K562 (cell line): ENCODE results near the gene TLN1. TPM values are rescaled to one million over a fixed set of nuclear protein-coding genes. Genes with fewer than 3 reads are reported as not detected.

Experiments
- ATAC-seq: fragments of 200-7000 bp; cut with Tn5 transposase; 3 replicates; pipeline ENCODE4 v1.9.1; 2020; ENCODE audit warnings: moderate library complexity
- BruUV-seq: library from RNA; stranded (reverse); fragments of 400-500 nt; replicated peaks from 2 replicates; lab custom pipeline; 2021; lab: Mats Ljungman, UMichigan
- CTCF ChIA-PET: fragments of 300-600 bp; formaldehyde crosslinking; extraction: SDS; loops from one replicate; lab custom pipeline; 2021; ENCODE audit warnings: low intra/inter-chr PET ratio; lab: Yijun Ruan, JAX
- POLR2A ChIA-PET: fragments of 300-600, 350-650 bp; sonication (Branson Sonifier 250); formaldehyde crosslinking; extraction: SDS; loops from one replicate; lab custom pipeline; 2021; ENCODE audit warnings: antibody characterized with exemption, inconsistent platforms; lab: Yijun Ruan, JAX
- DNase-seq, 4 experiments: peaks; one replicate each; pipeline versions ENCODE4 v3.0.0 to v3.0.0-alpha.2; 2011 to 2018; ENCODE audit warnings: low spot score in 3 of 4, mixed read lengths in 3 of 4; ENCODE audit errors: extremely low read depth in 1 of 4
- FAIRE-seq: peaks from 2 replicates; lab custom pipeline; 2011; peaks lifted over from hg19 to GRCh38; lab: Jason Lieb, UNC
- H2AFZ ChIP-seq: 2 replicates; pipeline ENCODE4 v1.6.0; 2011; ENCODE audit warnings: low read depth, low read length, control low read depth, inconsistent platforms
- H3K27ac ChIP-seq: fragments of 200-600 bp; 3 replicates; pipeline ENCODE4 v1.8.0; 2011; ENCODE audit warnings: low read depth, mild to moderate bottlenecking, control low read depth, inconsistent platforms, low read length, moderate library complexity, mixed read lengths; ENCODE audit errors: extremely low read depth
- H3K27me3 ChIP-seq, 2 experiments: fragments of 300-600 bp in 1 of 2; 2 replicates in 1 of 2; 3 replicates in 1 of 2; pipeline versions ENCODE4 v1.6.0 to v1.8.0; 2011; ENCODE audit warnings: inconsistent platforms in 2 of 2, low read length in 2 of 2, mild to moderate bottlenecking in 1 of 2, mixed read lengths in 1 of 2, moderate library complexity in 1 of 2; ENCODE audit not compliant: control insufficient read depth in 2 of 2, insufficient read depth in 2 of 2
- H3K36me3 ChIP-seq: fragments of 300-600 bp; 3 replicates; pipeline ENCODE4 v1.8.0; 2011; ENCODE audit warnings: mild to moderate bottlenecking, low read length, inconsistent platforms; ENCODE audit not compliant: control insufficient read depth, insufficient read depth
- H3K4me1 ChIP-seq, 2 experiments: fragments of 200-600 bp in 1 of 2; replicated peaks in 1 of 2; 2 replicates in 1 of 2; 3 replicates in 1 of 2; pipeline versions ENCODE4 v1.5.1 to v1.8.0; 2011; ENCODE audit warnings: inconsistent platforms in 2 of 2, low read length in 2 of 2, mild to moderate bottlenecking in 1 of 2, mixed read lengths in 1 of 2, moderate library complexity in 1 of 2; ENCODE audit not compliant: control insufficient read depth in 2 of 2, insufficient read depth in 2 of 2
- H3K4me2 ChIP-seq: 2 replicates; pipeline ENCODE4 v1.6.1; 2011; ENCODE audit warnings: low read length, control low read depth, inconsistent platforms, mixed read lengths; ENCODE audit not compliant: insufficient read depth
- H3K4me3 ChIP-seq: fragments of 200-600 bp; sonication (generic), shearing (Covaris generic); 2 replicates; pipeline ENCODE4 v1.5.1; 2016; ENCODE audit warnings: control low read depth, inconsistent platforms
- H3K79me2 ChIP-seq: fragments of 200-600 bp; 3 replicates; pipeline ENCODE4 v1.8.0; 2011; ENCODE audit warnings: low read length, inconsistent platforms; ENCODE audit not compliant: control insufficient read depth, insufficient read depth
- H3K9ac ChIP-seq, 2 experiments: 2 replicates each; pipeline versions ENCODE4 v1.6.0 to v1.6.1; 2011; ENCODE audit warnings: low read depth in 2 of 2, low read length in 2 of 2, control low read depth in 1 of 2, inconsistent platforms in 1 of 2, mild to moderate bottlenecking in 1 of 2, mixed read lengths in 1 of 2; ENCODE audit not compliant: insufficient read depth in 1 of 2
- H3K9me1 ChIP-seq: one replicate; pipeline ENCODE4 v1.6.0; 2011; ENCODE audit warnings: inconsistent platforms, mild to moderate bottlenecking, low read length, moderate library complexity; ENCODE audit not compliant: control insufficient read depth, insufficient read depth
- H3K9me3 ChIP-seq: replicated peaks from 2 replicates; pipeline ENCODE4 v1.5.1; 2011; ENCODE audit warnings: low read depth, low read length, inconsistent platforms; ENCODE audit not compliant: control insufficient read depth, insufficient read depth
- H4K20me1 ChIP-seq: replicated peaks from 2 replicates; pipeline ENCODE4 v1.6.1; 2011; ENCODE audit warnings: low read length, inconsistent platforms, mixed read lengths; ENCODE audit not compliant: control insufficient read depth, insufficient read depth
- ADNP ChIP-seq: fragments of 200-800 bp; sonication (Bioruptor generic); IDR thresholded peaks from 2 replicates; pipeline ENCODE4 v1.6.1; 2016; ENCODE audit warnings: missing genetic modification characterization, missing compliant biosample characterization
- BHLHE40 ChIP-seq: IDR thresholded peaks from 2 replicates; pipeline ENCODE4 v1.6.1; 2011; ENCODE audit warnings: low read length, improper control_type of control experiment
- BMI1 ChIP-seq: fragments of 150-350 bp; IDR thresholded peaks from 2 replicates; pipeline ENCODE4 v1.6.1; 2014; ENCODE audit warnings: low read length
- CHD4 ChIP-seq: fragments of 200-600 bp; sonication (generic); IDR thresholded peaks from 3 replicates; pipeline ENCODE4 v1.6.1; 2012; ENCODE audit warnings: low read depth, mild to moderate bottlenecking, mixed read lengths, low read length, inconsistent platforms; ENCODE audit not compliant: insufficient read depth, insufficient replicate concordance, poor library complexity, severe bottlenecking
- HLTF ChIP-seq: fragments of 450-650 bp; IDR thresholded peaks from 2 replicates; pipeline ENCODE4 v1.6.1; 2016
- NR2C1 ChIP-seq, 2 experiments: fragments of 450-650 bp; IDR thresholded peaks; 2 replicates each; pipeline ENCODE4 v1.6.1; 2017; ENCODE audit warnings: mild to moderate bottlenecking in 2 of 2, antibody characterized with exemption in 1 of 2, inconsistent platforms in 1 of 2, missing compliant biosample characterization in 1 of 2, missing genetic modification characterization in 1 of 2
- PHF8 ChIP-seq: fragments of 200-600 bp; sonication (generic); IDR thresholded peaks from 2 replicates; pipeline ENCODE4 v1.6.1; 2012; ENCODE audit warnings: mixed run types, mild to moderate bottlenecking, inconsistent platforms, low read length, moderate library complexity, borderline replicate concordance
- POLR2A ChIP-seq: fragments of 450-650 bp; conservative IDR thresholded peaks from 2 replicates; pipeline ENCODE4 v1.6.1; 2016
- PURB ChIP-seq: sonication (generic); formaldehyde crosslinking; IDR thresholded peaks from 2 replicates; pipeline ENCODE4 v1.9.0; 2021; ENCODE audit warnings: low read depth, mild to moderate bottlenecking, missing genetic modification reagents
- SAP30 ChIP-seq: fragments of 200-600 bp; sonication (generic); IDR thresholded peaks from 2 replicates; pipeline ENCODE4 v1.6.1; 2012; ENCODE audit warnings: borderline replicate concordance, low read depth, mild to moderate bottlenecking, moderate library complexity, low read length, control low read depth, inconsistent platforms; ENCODE audit not compliant: insufficient read depth, poor library complexity, severe bottlenecking
- SMARCA4 ChIP-seq: fragments of 450-650 bp; IDR thresholded peaks from 2 replicates; pipeline ENCODE4 v1.6.1; 2016
- THAP12 ChIP-seq: fragments of 250-450 bp; sonication (Bioruptor Pico); IDR thresholded peaks from 2 replicates; pipeline ENCODE4 v1.9.0; 2021; ENCODE audit warnings: mild to moderate bottlenecking, inconsistent platforms
- ZFX ChIP-seq: sonication (generic); formaldehyde crosslinking; IDR thresholded peaks from 2 replicates; pipeline ENCODE4 v1.8.0; 2022; ENCODE audit warnings: mild to moderate bottlenecking, missing genetic modification reagents, moderate library complexity
- ZNF175 ChIP-seq: fragments of 200-800 bp; sonication (Bioruptor generic); IDR thresholded peaks from 2 replicates; pipeline ENCODE4 v1.6.1; 2016; ENCODE audit warnings: low read depth, mild to moderate bottlenecking, missing genetic modification characterization, missing compliant biosample characterization
- ZNF395 ChIP-seq: fragments of 200-800 bp; sonication (Bioruptor generic); IDR thresholded peaks from 2 replicates; pipeline ENCODE4 v1.6.1; 2017; ENCODE audit warnings: missing genetic modification characterization, missing compliant biosample characterization
- WGBS: fragments of 100-300 bp; shearing (Covaris generic); methylation state at CpG from one replicate; pipeline ENCODE4 v1.1.6; 2016; ENCODE audit warnings: low coverage, mixed read lengths; ENCODE audit not compliant: insufficient coverage; ENCODE audit errors: missing lambda C conversion rate; 5-methylcytosine and 5-hydroxymethylcytosine counted together
- in situ Hi-C: fragments of 300-500 bp; cut with MboI; formaldehyde crosslinking; loops from 4 replicates; pipeline ENCODE4 v1.15.0; 2018; ENCODE audit warnings: inconsistent platforms, mixed read lengths
- intact Hi-C: fragments of 100-400 bp; cut with micrococcal nuclease; formaldehyde crosslinking; loops from 2 replicates; pipeline ENCODE4 v1.14.2; 2022
- polyA plus RNA-seq, 8 experiments: library from polyadenylated mRNA; depleted of rRNA in 4 of 8; stranded (reverse) in 5 of 8; unstranded in 3 of 8; fragments of >200 nt; fragmentation: Nextera tagmentation in 2 of 8; fragmentation: Illumina TruSeq in 1 of 8; extraction: Ambion mirVana in 2 of 8; extraction: Trizol in 1 of 8; gene quantifications; 2 replicates each; pipeline versions ENCODE4 v1.2.1 to v1.2.3, GENCODE V29; 2011 to 2014; ENCODE audit warnings: inconsistent platforms in 1 of 8, missing spikeins in 1 of 8
- total RNA-seq, 7 experiments: library from RNA; depleted of rRNA in 6 of 7; stranded (reverse); fragments of >200 nt in 6 of 7; fragmentation: Illumina TruSeq in 2 of 7; extraction: Trizol in 2 of 7; gene quantifications; 2 replicates each; pipeline versions ENCODE4 v1.2.1 to v1.2.3, GENCODE V29; 2011 to 2021; ENCODE audit warnings: low replicate concordance in 1 of 7

Gene TLN1
- total and polyA plus RNA-seq, 9 of the 15 experiments (the other 6 are each of a cell fraction or from before 2014, with no cell fraction given) = 3.6 to 240 (median 54.8) TPM

GRCh38 chr9:35656831-35657545 lies 75.0 kb downstream of the TLN1 start:
- Histone ChIP-seq H4K20me1 (no peaks in the 10 kb centered on the region), H3K4me1 (peaks cover 11 to 23% of the 10 kb centered on the region in 2 experiments; a peak in 4 of 5 replicates), H3K79me2 (peaks cover 8% of the 10 kb centered on the region; the same call in 2 of the 3 replicates), H3K4me2 (peak overlapping the region; percentile 96), H3K4me3 (peak overlapping the region; percentile 35), H2AFZ (peak overlapping the region; percentile 99), H3K27me3 (no peaks in the 10 kb centered on the region), H3K27ac (peak overlapping the region; percentile 98), H3K9me3 (no peaks in the 10 kb centered on the region), H3K9me1 (no peaks in the 10 kb centered on the region), H3K36me3 (peaks cover 20% of the 10 kb centered on the region; the same call in 2 of the 3 replicates), H3K9ac (peak overlapping the region; percentile 86 to 90)
- CTCF ChIA-PET = no interaction called here
- DNase-seq (peak in 2 of 4 experiments; percentile 14 to 22), FAIRE-seq (no peak), ATAC-seq (peak; percentile 29)
- no TSS peak for BruUV-seq
- POLR2A ChIA-PET = interaction anchor here (0.7 to 2.6 kb wide), 14 partner anchors 8 to 169 kb away, joined by 3 to 14 read pairs (median 3); partner anchors contain the start of genes CREB3 and TLN1
- 24% methylated on average over 18 of the region's 25 CpGs for WGBS
- intact Hi-C loops (loop anchor here (2.0 to 5.0 kb wide), 3 partner anchors 40 to 76 kb away; partner anchors contain the start of genes CREB3, TESK1 and TLN1), in situ Hi-C loops (no loop called here)
- TF ChIP-seq BHLHE40 = 0 out of 2 replicates have a peak, but pooled peaks have one; percentile 15
- 0 out of 2 replicates have a peak, but pooled peaks have one; percentile 36 for TF ChIP-seq POLR2A
- peak; percentile 53 for TF ChIP-seq CHD4
- TF ChIP-seq ZNF395 = no peak; the same call in 1 of the 2 replicates
- TF ChIP-seq ZFX (CRISPR knock-in tag) = peak; percentile 28
- peak; percentile 16 for TF ChIP-seq SAP30
- TF ChIP-seq NR2C1 (IDR thresholded peaks at IDR 0.05) = no peak
- TF ChIP-seq NR2C1 (tag; IDR thresholded peaks at IDR 0.05) = no peak
- TF ChIP-seq HLTF = 0 out of 2 replicates have a peak, but pooled peaks have one; percentile 5
- TF ChIP-seq ZNF175 (CRISPR knock-in tag) = 0 out of 2 replicates have a peak, but pooled peaks have one; percentile 1
- TF ChIP-seq BMI1 = no peak
- TF ChIP-seq PHF8 = 0 out of 2 replicates have a peak, but pooled peaks have one; percentile 23
- TF ChIP-seq PURB (CRISPR knock-in tag) = no peak
- 0 out of 2 replicates have a peak, but pooled peaks have one; percentile 21 for TF ChIP-seq SMARCA4
- TF ChIP-seq THAP12 = 0 out of 2 replicates have a peak, but pooled peaks have one; percentile 15
- 0 out of 2 replicates have a peak, but pooled peaks have one; percentile 28 for TF ChIP-seq ADNP (tag)
